ENCODE measurements around the gene ALOX5AP. TPM values are rescaled to one million over a fixed set of nuclear protein-coding genes. Genes with fewer than 3 reads are reported as not detected.

The ALOX5AP gene
- total and polyA plus RNA-seq, 10 of the 15 experiments (the other 5 are each of a cell fraction or from before 2014, with no cell fraction given), result 45.9 to 426 (median 109) TPM

- no peak for TF ChIP-seq NRF1 (conservative IDR thresholded peaks at IDR 0.05; ENCODE audit: low read depth, low read length)
Observed at GRCh38 chr13:30734439-30734838, 904 bp upstream of the ALOX5AP start (continued).

- CTCF ChIA-PET, result interaction anchor here (0.9 to 2.1 kb wide), 4 partner anchors 17 to 130 kb away, joined by 3 to 6 read pairs (median 4); no protein-coding TSS in a partner anchor
- Histone ChIP-seq H3K4me1 (ENCODE audit: control insufficient read depth, insufficient read depth, low read length) (peaks cover 52% of the 10 kb centered on the region), H3K27me3 (replicated peaks in 1 of 2; ENCODE audit: control insufficient read depth in 2 of 2, insufficient read depth in 2 of 2, low read length in 1 of 2) (no peaks in the 10 kb centered on the region), H3K36me3 (ENCODE audit: control insufficient read depth in 2 of 2, insufficient read depth in 2 of 2, low read length in 1 of 2) (no peaks in the 10 kb centered on the region), H3K4me2 (ENCODE audit: control insufficient read depth, insufficient read depth) (peak overlapping the region; percentile 93), H3K9ac (ENCODE audit: control insufficient read depth, insufficient read depth, low read length) (peak overlapping the region; percentile 68), H3K79me2 (ENCODE audit: control insufficient read depth, insufficient read depth, low read length) (peaks cover 2% of the 10 kb centered on the region), H2AFZ (ENCODE audit: control insufficient read depth, low read depth, low read length) (peak overlapping the region; percentile 76; the same call in 1 of the 2 replicates), H4K20me1 (ENCODE audit: control insufficient read depth, insufficient read depth) (no peaks in the 10 kb centered on the region), H3K4me3 (peak overlapping the region; percentile 56), H3K9me3 (replicated peaks; ENCODE audit: control insufficient read depth, insufficient read depth, low read length) (no peaks in the 10 kb centered on the region), H3K27ac (ENCODE audit: control insufficient read depth, insufficient read depth) (peak overlapping the region; percentile 82)
- FAIRE-seq (no peak), ATAC-seq (peak; percentile 11), DNase-seq (ENCODE audit: low read depth, low spot score) (no peak)
- SMC1A ChIA-PET (ENCODE audit: uncharacterized antibody, unreplicated experiment), result interaction anchor here (1.0 to 6.4 kb wide), 10 partner anchors 11 to 127 kb away, joined by 3 to 51 read pairs (median 8); no protein-coding TSS in a partner anchor
- POLR2A ChIA-PET, result interaction anchor here (0.7 to 1.6 kb wide), 5 partner anchors 12 to 1688 kb away, joined by 4 to 7 read pairs (median 5); no protein-coding TSS in a partner anchor
- TF ChIP-seq NR2C2 (IDR thresholded peaks at IDR 0.05; ENCODE audit: borderline replicate concordance, control insufficient read depth, insufficient read length, low read depth), result no peak
- TF ChIP-seq JUND (IDR thresholded peaks at IDR 0.05; ENCODE audit: low read depth, low read length), result no peak
- TF ChIP-seq, protein P1, sequence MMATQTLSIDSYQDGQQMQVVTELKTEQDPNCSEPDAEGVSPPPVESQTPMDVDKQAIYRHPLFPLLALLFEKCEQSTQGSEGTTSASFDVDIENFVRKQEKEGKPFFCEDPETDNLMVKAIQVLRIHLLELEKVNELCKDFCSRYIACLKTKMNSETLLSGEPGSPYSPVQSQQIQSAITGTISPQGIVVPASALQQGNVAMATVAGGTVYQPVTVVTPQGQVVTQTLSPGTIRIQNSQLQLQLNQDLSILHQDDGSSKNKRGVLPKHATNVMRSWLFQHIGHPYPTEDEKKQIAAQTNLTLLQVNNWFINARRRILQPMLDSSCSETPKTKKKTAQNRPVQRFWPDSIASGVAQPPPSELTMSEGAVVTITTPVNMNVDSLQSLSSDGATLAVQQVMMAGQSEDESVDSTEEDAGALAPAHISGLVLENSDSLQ (IDR thresholded peaks at IDR 0.05), result no peak
- no peak for TF ChIP-seq TARDBP (IDR thresholded peaks at IDR 0.05; ENCODE audit: borderline replicate concordance)
- no peak for TF ChIP-seq RAD51 (IDR thresholded peaks at IDR 0.05)
- no peak for TF ChIP-seq FOS (IDR thresholded peaks at IDR 0.05; ENCODE audit: borderline replicate concordance, extremely low read depth, insufficient read length)
- no peak for TF ChIP-seq RCOR1 (conservative IDR thresholded peaks at IDR 0.05; ENCODE audit: low read depth, low read length)
- TF ChIP-seq BHLHE40 (IDR thresholded peaks at IDR 0.05; ENCODE audit: borderline replicate concordance in 1 of 2, low read depth in 2 of 2, low read length in 1 of 2), result no peak
- no peak for TF ChIP-seq ASH2L (IDR thresholded peaks at IDR 0.05; ENCODE audit: borderline replicate concordance, low read depth)
- no peak for TF ChIP-seq SIX5 (IDR thresholded peaks at IDR 0.05; ENCODE audit: low read depth, low read length, severe bottlenecking)
- no peak for TF ChIP-seq TCF12 (IDR thresholded peaks at IDR 0.05; ENCODE audit: low read depth, low read length)
- intact Hi-C loops (cut with micrococcal nuclease; ENCODE audit: unreplicated experiment) (loop anchor here (1.0 to 2.0 kb wide), 2 partner anchors 8 to 15 kb away; no protein-coding TSS in a partner anchor), in situ Hi-C loops (cut with MboI) (no loop called here)
- BruUV-seq (replicated peaks), result TSS peak; percentile 92
- 67% methylated on average over 2 of the region's 2 CpGs for WGBS (ENCODE audit: insufficient coverage, insufficient replicate concordance, low lambda C conversion rate, missing lambda C conversion rate)
- RAD21 ChIA-PET (ENCODE audit: unreplicated experiment), result interaction anchor here (0.6 to 6.6 kb wide), 10 partner anchors 8 to 286 kb away, joined by 3 to 66 read pairs (median 6); no protein-coding TSS in a partner anchor
Observed at GRCh38 chr13:30735872-30736175, 481 bp downstream of the ALOX5AP start.

Measured in GM12878 (cell line).